GM12872 (cell line): ENCODE results near the gene NLRX1.

Experiments used
- TF ChIP-seq, protein P1 (sequence below): IDR thresholded peaks from 3 replicates; pipeline ENCODE4 v1.5.1; 2011; ENCODE audit warnings: low read depth, mild to moderate bottlenecking, low read length, moderate library complexity; ENCODE audit not compliant: insufficient read depth

The NLRX1 gene

GRCh38 chr11:119209186-119209585 lies 40.7 kb downstream of the NLRX1 start:
- TF ChIP-seq, protein P1, sequence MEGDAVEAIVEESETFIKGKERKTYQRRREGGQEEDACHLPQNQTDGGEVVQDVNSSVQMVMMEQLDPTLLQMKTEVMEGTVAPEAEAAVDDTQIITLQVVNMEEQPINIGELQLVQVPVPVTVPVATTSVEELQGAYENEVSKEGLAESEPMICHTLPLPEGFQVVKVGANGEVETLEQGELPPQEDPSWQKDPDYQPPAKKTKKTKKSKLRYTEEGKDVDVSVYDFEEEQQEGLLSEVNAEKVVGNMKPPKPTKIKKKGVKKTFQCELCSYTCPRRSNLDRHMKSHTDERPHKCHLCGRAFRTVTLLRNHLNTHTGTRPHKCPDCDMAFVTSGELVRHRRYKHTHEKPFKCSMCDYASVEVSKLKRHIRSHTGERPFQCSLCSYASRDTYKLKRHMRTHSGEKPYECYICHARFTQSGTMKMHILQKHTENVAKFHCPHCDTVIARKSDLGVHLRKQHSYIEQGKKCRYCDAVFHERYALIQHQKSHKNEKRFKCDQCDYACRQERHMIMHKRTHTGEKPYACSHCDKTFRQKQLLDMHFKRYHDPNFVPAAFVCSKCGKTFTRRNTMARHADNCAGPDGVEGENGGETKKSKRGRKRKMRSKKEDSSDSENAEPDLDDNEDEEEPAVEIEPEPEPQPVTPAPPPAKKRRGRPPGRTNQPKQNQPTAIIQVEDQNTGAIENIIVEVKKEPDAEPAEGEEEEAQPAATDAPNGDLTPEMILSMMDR = no peak

- TF ChIP-seq, protein P1 = no peak
Measured at GRCh38 chr11:119210050-119210449, 41.5 kb downstream of the NLRX1 start.

GRCh38 chr11:119218141-119218878 lies 49.8 kb downstream of the NLRX1 start:
- TF ChIP-seq, protein P1 = no peak

DNA sequence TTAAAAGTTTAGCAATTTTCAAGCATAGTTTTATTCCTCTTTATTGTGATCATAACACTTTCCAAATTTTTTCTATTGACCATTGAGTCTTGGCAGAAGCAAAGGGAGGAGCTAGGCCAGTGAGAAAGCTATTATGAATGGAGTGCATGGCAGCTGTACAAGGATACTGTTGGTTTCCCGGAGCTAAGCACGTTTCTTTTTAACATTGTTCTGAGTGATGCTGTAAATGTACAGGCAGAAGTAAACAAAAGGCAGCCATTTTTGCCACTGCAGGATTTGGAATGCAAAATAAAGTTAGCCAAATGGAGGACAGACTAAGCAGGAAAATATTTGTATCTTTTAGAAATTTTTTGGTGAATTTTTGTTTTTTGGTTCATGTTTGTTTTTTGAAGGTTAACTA lies 53.8 kb downstream of the NLRX1 start:
- TF ChIP-seq, protein P1 = no peak

- TF ChIP-seq, protein P1 = no peak
Measured at GRCh38 chr11:119222891-119223290, 54.4 kb downstream of the NLRX1 start.

- TF ChIP-seq, protein P1 = no peak
Measured at GRCh38 chr11:119223856-119224255, 55.3 kb downstream of the NLRX1 start.

DNA sequence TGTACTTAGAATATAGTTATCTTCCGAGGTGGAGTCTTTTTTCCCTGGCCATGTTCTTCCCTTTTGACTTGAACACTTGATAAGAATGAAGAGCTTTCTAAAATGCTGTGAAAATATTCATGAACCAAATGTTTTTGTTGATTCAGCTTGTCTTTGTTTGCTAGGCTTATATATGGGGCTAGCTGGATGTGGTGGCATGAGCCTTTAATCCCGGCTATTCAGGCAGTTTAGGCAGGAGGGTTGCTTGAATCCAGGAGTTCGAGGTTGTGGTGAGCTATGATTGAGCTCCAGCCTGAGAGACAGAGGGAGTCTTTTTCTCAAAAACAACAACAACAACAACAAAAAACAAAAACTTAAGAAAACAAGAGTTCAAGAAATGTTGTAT lies 60.8 kb downstream of the NLRX1 start:
- TF ChIP-seq, protein P1 = no peak
